SH-SY5Y (cell line): ENCODE measurements around the gene PPP2R2C.

ENCODE experiments used
- GATA2 ChIP-seq: IDR thresholded peaks from 2 replicates; pipeline ENCODE4 v1.6.1; 2011; ENCODE audit warnings: mild to moderate bottlenecking, low read depth, low read length
- GATA3 ChIP-seq: IDR thresholded peaks from 2 replicates; pipeline ENCODE4 v1.6.1; 2011; ENCODE audit warnings: low read depth, mild to moderate bottlenecking, low read length, moderate library complexity

DNA sequence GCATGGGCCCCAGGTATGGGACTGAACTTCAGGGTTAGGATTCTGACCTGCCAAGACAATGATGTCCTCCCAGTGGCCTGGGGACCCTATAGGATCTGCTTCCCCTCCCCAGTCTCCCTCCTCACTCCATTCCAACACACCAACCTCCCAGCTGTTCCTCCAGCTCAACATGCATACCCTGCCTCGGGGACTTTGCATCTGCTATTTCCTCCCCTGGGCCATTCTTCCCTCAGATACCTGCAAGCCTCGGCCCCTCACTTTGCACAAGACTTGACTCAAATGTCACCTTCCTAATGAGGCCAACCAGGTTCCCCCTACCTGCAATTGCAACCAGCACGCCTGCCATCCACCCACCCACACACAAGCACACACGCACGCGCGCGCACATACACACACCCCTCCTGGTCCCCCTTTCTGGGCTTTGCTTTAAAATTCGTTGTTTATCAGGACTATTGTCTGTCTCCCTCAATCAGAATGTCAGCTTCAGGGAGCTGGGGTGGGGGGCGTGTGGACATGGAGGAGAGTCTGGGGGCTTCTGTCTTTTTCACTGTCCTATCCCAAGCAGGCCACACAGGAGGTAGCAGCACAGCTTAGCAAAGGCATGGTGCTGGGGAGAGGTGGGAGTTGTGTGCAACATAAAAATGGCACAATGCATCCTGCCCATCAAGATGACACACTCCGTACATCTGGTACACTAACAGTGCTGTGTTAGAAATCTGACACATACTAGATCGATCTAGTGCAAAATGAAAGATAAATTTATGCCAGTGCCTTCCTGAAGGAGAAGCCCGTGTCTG lies 20.6 kb upstream of the PPP2R2C start:
- TF ChIP-seq GATA3, result no peak
- no peak for TF ChIP-seq GATA2
